ENCODE results near the gene DMD.

Gene DMD

GRCh38 chrX:32170481-32170880, 1040.9 kb downstream of the DMD start:
- WGBS (ENCODE audit: extremely low coverage, insufficient coverage, insufficient read length): no CpG with 5 or more reads among the region's 3 CpGs
- no peak overlapping the region for H3K18ac ChIP-seq (ENCODE audit: low read length)

GRCh38 chrX:32155044-32155638, 1056.2 kb downstream of the DMD start:
- Histone ChIP-seq H3K9ac (ENCODE audit: low read length) (no peak overlapping the region), H4K12ac (ENCODE audit: low read depth, low read length) (no peak overlapping the region), H3K4me3 (ENCODE audit: low read depth, low read length) (no peak overlapping the region), H2BK5ac (ENCODE audit: low read depth, low read length, poor library complexity) (no peak overlapping the region), H3K4me1 (ENCODE audit: control insufficient read depth in 1 of 2, insufficient read depth in 2 of 2, low read length in 2 of 2) (no peaks in the 10 kb centered on the region), H3K4ac (ENCODE audit: low read depth, low read length) (no peak overlapping the region), H4K8ac (ENCODE audit: low read depth, low read length) (no peak overlapping the region), H3K14ac (ENCODE audit: low read length) (no peak overlapping the region), H3K79me1 (ENCODE audit: low read length) (no peaks in the 10 kb centered on the region), H3K27ac (ENCODE audit: low read depth, low read length) (no peak overlapping the region), H2BK12ac (ENCODE audit: low read length) (no peak overlapping the region), H2AFZ (ENCODE audit: insufficient read depth, low read length, poor library complexity) (no peak overlapping the region), H3K23ac (ENCODE audit: low read length) (no peak overlapping the region), H3K18ac (ENCODE audit: low read length) (no peak overlapping the region), H3K27me3 (ENCODE audit: insufficient read depth, low read length) (no peaks in the 10 kb centered on the region), H2BK120ac (ENCODE audit: insufficient read depth, low read length, poor library complexity) (no peak overlapping the region), H3K36me3 (ENCODE audit: control insufficient read depth in 1 of 2, insufficient read depth in 2 of 2, low read length in 2 of 2) (no peaks in the 10 kb centered on the region), H3K9me3 (ENCODE audit: insufficient read depth, low read depth, low read length) (no peaks in the 10 kb centered on the region), H4K91ac (ENCODE audit: low read depth, low read length) (no peak overlapping the region), H2AK5ac (ENCODE audit: low read length) (no peak overlapping the region), H3K79me2 (ENCODE audit: control insufficient read depth, insufficient read depth, low read length, poor library complexity) (no peaks in the 10 kb centered on the region), H3K4me2 (ENCODE audit: low read length) (no peak overlapping the region)
- no CpG with 5 or more reads among the region's 5 CpGs for WGBS (ENCODE audit: extremely low coverage, insufficient coverage, insufficient read length)
- no peak for DNase-seq

More at GRCh38 chrX:32170481-32170880, 1040.9 kb downstream of the DMD start:
- no peaks in the 10 kb centered on the region for H3K36me3 ChIP-seq (ENCODE audit: control insufficient read depth in 1 of 2, insufficient read depth in 2 of 2, low read length in 2 of 2)
- H4K12ac ChIP-seq (ENCODE audit: low read depth, low read length): no peak overlapping the region
- no peak overlapping the region for H3K14ac ChIP-seq (ENCODE audit: low read length)
- no peak overlapping the region for H2AFZ ChIP-seq (ENCODE audit: insufficient read depth, low read length, poor library complexity)
- H3K9ac ChIP-seq (ENCODE audit: low read length): no peak overlapping the region
- no peak overlapping the region for H3K4me3 ChIP-seq (ENCODE audit: low read depth, low read length)
- no peak overlapping the region for H2AK5ac ChIP-seq (ENCODE audit: low read length)
- no peak overlapping the region for H3K4me2 ChIP-seq (ENCODE audit: low read length)
- no peak overlapping the region for H3K4ac ChIP-seq (ENCODE audit: low read depth, low read length)
- no peak overlapping the region for H2BK12ac ChIP-seq (ENCODE audit: low read length)
- no peak overlapping the region for H2BK5ac ChIP-seq (ENCODE audit: low read depth, low read length, poor library complexity)
- H3K4me1 ChIP-seq (ENCODE audit: control insufficient read depth in 1 of 2, insufficient read depth in 2 of 2, low read length in 2 of 2): no peaks in the 10 kb centered on the region
- no peaks in the 10 kb centered on the region for H3K27me3 ChIP-seq (ENCODE audit: insufficient read depth, low read length)
- no peaks in the 10 kb centered on the region for H3K79me1 ChIP-seq (ENCODE audit: low read length)
- no peak overlapping the region for H3K23ac ChIP-seq (ENCODE audit: low read length)
- no peaks in the 10 kb centered on the region for H3K79me2 ChIP-seq (ENCODE audit: control insufficient read depth, insufficient read depth, low read length, poor library complexity)
- H3K9me3 ChIP-seq (ENCODE audit: insufficient read depth, low read depth, low read length): no peaks in the 10 kb centered on the region
- no peak overlapping the region for H4K8ac ChIP-seq (ENCODE audit: low read depth, low read length)
- no peak overlapping the region for H3K27ac ChIP-seq (ENCODE audit: low read depth, low read length)
- DNase-seq: no peak
- no peak overlapping the region for H2BK120ac ChIP-seq (ENCODE audit: insufficient read depth, low read length, poor library complexity)
- H4K91ac ChIP-seq (ENCODE audit: low read depth, low read length): no peak overlapping the region

GRCh38 chrX:32153585-32153984, 1057.8 kb downstream of the DMD start:
- DNase-seq: no peak
- Histone ChIP-seq H3K9ac (ENCODE audit: low read length) (no peak overlapping the region), H3K36me3 (ENCODE audit: control insufficient read depth in 1 of 2, insufficient read depth in 2 of 2, low read length in 2 of 2) (no peaks in the 10 kb centered on the region), H3K4me1 (ENCODE audit: control insufficient read depth in 1 of 2, insufficient read depth in 2 of 2, low read length in 2 of 2) (no peaks in the 10 kb centered on the region), H3K18ac (ENCODE audit: low read length) (no peak overlapping the region), H2AK5ac (ENCODE audit: low read length) (no peak overlapping the region), H3K14ac (ENCODE audit: low read length) (no peak overlapping the region), H3K27ac (ENCODE audit: low read depth, low read length) (no peak overlapping the region), H3K4me2 (ENCODE audit: low read length) (no peak overlapping the region), H3K79me2 (ENCODE audit: control insufficient read depth, insufficient read depth, low read length, poor library complexity) (no peaks in the 10 kb centered on the region), H2BK12ac (ENCODE audit: low read length) (no peak overlapping the region), H3K4ac (ENCODE audit: low read depth, low read length) (no peak overlapping the region), H3K23ac (ENCODE audit: low read length) (no peak overlapping the region), H3K79me1 (ENCODE audit: low read length) (no peaks in the 10 kb centered on the region), H4K91ac (ENCODE audit: low read depth, low read length) (no peak overlapping the region), H3K4me3 (ENCODE audit: low read depth, low read length) (no peak overlapping the region), H4K12ac (ENCODE audit: low read depth, low read length) (no peak overlapping the region), H2BK120ac (ENCODE audit: insufficient read depth, low read length, poor library complexity) (no peak overlapping the region), H3K27me3 (ENCODE audit: insufficient read depth, low read length) (no peaks in the 10 kb centered on the region), H2BK5ac (ENCODE audit: low read depth, low read length, poor library complexity) (no peak overlapping the region), H4K8ac (ENCODE audit: low read depth, low read length) (no peak overlapping the region), H3K9me3 (ENCODE audit: insufficient read depth, low read depth, low read length) (no peaks in the 10 kb centered on the region), H2AFZ (ENCODE audit: insufficient read depth, low read length, poor library complexity) (no peak overlapping the region)
- WGBS (ENCODE audit: extremely low coverage, insufficient coverage, insufficient read length): no CpG with 5 or more reads among the region's 4 CpGs

GRCh38 chrX:32150141-32150540, 1061.2 kb downstream of the DMD start:
- no peak overlapping the region for H2BK12ac ChIP-seq (ENCODE audit: low read length)
- no peak overlapping the region for H3K9ac ChIP-seq (ENCODE audit: low read length)
- no peaks in the 10 kb centered on the region for H3K36me3 ChIP-seq (ENCODE audit: control insufficient read depth in 1 of 2, insufficient read depth in 2 of 2, low read length in 2 of 2)
- no peak overlapping the region for H2AFZ ChIP-seq (ENCODE audit: insufficient read depth, low read length, poor library complexity)
- no peak overlapping the region for H3K23ac ChIP-seq (ENCODE audit: low read length)
- H3K4ac ChIP-seq (ENCODE audit: low read depth, low read length): no peak overlapping the region
- no peak overlapping the region for H4K12ac ChIP-seq (ENCODE audit: low read depth, low read length)
- H2BK5ac ChIP-seq (ENCODE audit: low read depth, low read length, poor library complexity): no peak overlapping the region
- DNase-seq: no peak
- no peaks in the 10 kb centered on the region for H3K79me1 ChIP-seq (ENCODE audit: low read length)
- no peaks in the 10 kb centered on the region for H3K27me3 ChIP-seq (ENCODE audit: insufficient read depth, low read length)
- H4K8ac ChIP-seq (ENCODE audit: low read depth, low read length): no peak overlapping the region
- H3K18ac ChIP-seq (ENCODE audit: low read length): no peak overlapping the region
- no peak overlapping the region for H2AK5ac ChIP-seq (ENCODE audit: low read length)
- H4K91ac ChIP-seq (ENCODE audit: low read depth, low read length): no peak overlapping the region
- H3K4me3 ChIP-seq (ENCODE audit: low read depth, low read length): no peak overlapping the region
- no peak overlapping the region for H3K4me2 ChIP-seq (ENCODE audit: low read length)
- H3K9me3 ChIP-seq (ENCODE audit: insufficient read depth, low read depth, low read length): no peaks in the 10 kb centered on the region
- H3K4me1 ChIP-seq (ENCODE audit: control insufficient read depth in 1 of 2, insufficient read depth in 2 of 2, low read length in 2 of 2): no peaks in the 10 kb centered on the region
- WGBS (ENCODE audit: extremely low coverage, insufficient coverage, insufficient read length): no CpG with 5 or more reads among the region's 6 CpGs
- no peak overlapping the region for H3K27ac ChIP-seq (ENCODE audit: low read depth, low read length)
- H3K79me2 ChIP-seq (ENCODE audit: control insufficient read depth, insufficient read depth, low read length, poor library complexity): no peaks in the 10 kb centered on the region
- H2BK120ac ChIP-seq (ENCODE audit: insufficient read depth, low read length, poor library complexity): no peak overlapping the region
- no peak overlapping the region for H3K14ac ChIP-seq (ENCODE audit: low read length)

Data from trophoblast cell (in vitro differentiated cells and primary cell).